ENCODE results near the gene RARS1.
A peak's percentile ranks its signal among the peaks of the same experiment; 100 is the strongest.

The RARS1 gene

DNA sequence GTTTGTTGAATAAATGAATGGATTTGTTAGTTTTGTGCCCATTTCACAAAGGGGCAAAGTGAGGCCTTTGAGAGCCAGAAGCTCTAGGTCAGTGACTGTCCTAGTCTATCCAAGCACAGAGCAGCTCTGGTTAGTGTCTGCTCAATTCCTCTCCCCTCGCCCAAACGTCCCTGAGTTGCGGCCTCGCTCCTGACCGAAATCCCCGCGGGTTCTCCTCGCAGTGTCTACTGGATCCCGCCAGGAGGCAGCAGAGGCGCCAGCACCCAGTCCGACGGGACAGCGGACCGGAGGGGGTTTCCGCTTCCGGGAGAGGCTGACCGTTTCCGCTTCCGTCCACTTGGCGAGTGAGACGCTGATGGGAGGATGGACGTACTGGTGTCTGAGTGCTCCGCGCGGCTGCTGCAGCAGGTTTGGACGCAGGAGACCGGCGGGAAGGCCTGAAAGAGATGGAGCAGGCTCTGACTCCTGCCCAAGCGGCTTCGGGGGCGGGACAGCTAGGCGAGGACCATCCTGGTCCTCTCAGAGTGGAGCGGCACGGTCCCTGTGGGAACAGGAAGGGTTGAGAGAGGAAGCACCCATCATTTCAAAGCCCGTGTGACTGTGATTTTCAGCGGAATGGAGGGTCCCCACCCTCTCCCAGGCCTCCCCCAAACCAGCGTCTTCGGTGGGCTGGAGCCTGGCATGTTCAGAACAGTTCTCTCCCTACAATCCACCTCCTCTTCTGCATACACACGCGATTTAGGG lies at the start of gene RARS1:
Gene RARS1, plus strand, starts transcription at position 336 of the 744 bp plus-strand sequence. Its CDS starts 28 bp downstream, at position 364.
- DNase-seq (ENCODE audit: low read depth) = peak; percentile 76
- H3K4me3 ChIP-seq (ENCODE audit: low read depth, low read length) = peak within 1 kb of the TSS; percentile 92
- TF ChIP-seq, protein P1, sequence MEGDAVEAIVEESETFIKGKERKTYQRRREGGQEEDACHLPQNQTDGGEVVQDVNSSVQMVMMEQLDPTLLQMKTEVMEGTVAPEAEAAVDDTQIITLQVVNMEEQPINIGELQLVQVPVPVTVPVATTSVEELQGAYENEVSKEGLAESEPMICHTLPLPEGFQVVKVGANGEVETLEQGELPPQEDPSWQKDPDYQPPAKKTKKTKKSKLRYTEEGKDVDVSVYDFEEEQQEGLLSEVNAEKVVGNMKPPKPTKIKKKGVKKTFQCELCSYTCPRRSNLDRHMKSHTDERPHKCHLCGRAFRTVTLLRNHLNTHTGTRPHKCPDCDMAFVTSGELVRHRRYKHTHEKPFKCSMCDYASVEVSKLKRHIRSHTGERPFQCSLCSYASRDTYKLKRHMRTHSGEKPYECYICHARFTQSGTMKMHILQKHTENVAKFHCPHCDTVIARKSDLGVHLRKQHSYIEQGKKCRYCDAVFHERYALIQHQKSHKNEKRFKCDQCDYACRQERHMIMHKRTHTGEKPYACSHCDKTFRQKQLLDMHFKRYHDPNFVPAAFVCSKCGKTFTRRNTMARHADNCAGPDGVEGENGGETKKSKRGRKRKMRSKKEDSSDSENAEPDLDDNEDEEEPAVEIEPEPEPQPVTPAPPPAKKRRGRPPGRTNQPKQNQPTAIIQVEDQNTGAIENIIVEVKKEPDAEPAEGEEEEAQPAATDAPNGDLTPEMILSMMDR (IDR thresholded peaks at IDR 0.05; ENCODE audit: low read depth, low read length, missing control alignments) = peak; percentile 97

- no peak overlapping the region for H3K4me3 ChIP-seq (ENCODE audit: low read depth, low read length)
- TF ChIP-seq, protein P1 (IDR thresholded peaks at IDR 0.05; ENCODE audit: low read depth, low read length, missing control alignments) = no peak
- no peak for DNase-seq (ENCODE audit: low read depth)
Measured at GRCh38 chr5:168438349-168438748, 47.9 kb upstream of the RARS1 start.

GRCh38 chr5:168443533-168443932 lies 42.7 kb upstream of the RARS1 start:
- no peak overlapping the region for H3K4me3 ChIP-seq (ENCODE audit: low read depth, low read length)
- TF ChIP-seq, protein P1 (IDR thresholded peaks at IDR 0.05; ENCODE audit: low read depth, low read length, missing control alignments) = no peak

GRCh38 chr5:168443950-168444700 lies 42.1 kb upstream of the RARS1 start:
- TF ChIP-seq, protein P1 (IDR thresholded peaks at IDR 0.05; ENCODE audit: low read depth, low read length, missing control alignments) = no peak
- H3K4me3 ChIP-seq (ENCODE audit: low read depth, low read length) = no peak overlapping the region
- no peak for DNase-seq (ENCODE audit: low read depth)

More at GRCh38 chr5:168443533-168443932, 42.7 kb upstream of the RARS1 start:
- no peak for DNase-seq (ENCODE audit: low read depth)

DNA sequence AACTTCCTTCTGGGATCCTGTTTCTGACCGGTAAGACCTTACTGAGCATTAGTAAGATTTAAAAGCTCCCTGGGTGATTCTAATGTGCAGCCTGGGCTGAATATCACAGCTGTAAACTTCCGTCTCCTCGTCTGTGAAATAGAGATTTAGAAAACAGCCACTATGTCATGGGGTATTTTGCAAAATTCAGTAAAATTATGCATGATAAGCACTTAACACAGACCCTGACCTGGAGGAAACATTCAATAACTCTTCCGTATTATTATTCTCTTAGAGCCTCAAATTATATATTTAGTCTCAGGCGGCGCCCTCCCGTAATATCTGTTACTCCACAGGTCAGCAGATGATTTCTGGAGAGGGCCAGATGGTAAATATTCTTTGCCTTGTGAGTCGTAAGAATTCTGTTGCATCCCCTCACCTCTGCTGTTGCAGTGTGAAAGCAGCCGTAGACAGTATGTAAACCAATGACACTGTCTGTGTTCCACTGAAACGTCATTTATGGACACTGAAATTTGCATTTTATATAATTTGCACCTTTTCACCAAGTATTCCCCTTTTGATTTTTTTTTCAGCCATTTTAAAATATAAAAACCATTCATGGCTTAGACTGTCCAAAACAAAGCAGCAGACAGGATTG lies 39.2 kb upstream of the RARS1 start:
- no peak for DNase-seq (ENCODE audit: low read depth)
- no peak overlapping the region for H3K4me3 ChIP-seq (ENCODE audit: low read depth, low read length)
- TF ChIP-seq, protein P1 (IDR thresholded peaks at IDR 0.05; ENCODE audit: low read depth, low read length, missing control alignments) = no peak

DNA sequence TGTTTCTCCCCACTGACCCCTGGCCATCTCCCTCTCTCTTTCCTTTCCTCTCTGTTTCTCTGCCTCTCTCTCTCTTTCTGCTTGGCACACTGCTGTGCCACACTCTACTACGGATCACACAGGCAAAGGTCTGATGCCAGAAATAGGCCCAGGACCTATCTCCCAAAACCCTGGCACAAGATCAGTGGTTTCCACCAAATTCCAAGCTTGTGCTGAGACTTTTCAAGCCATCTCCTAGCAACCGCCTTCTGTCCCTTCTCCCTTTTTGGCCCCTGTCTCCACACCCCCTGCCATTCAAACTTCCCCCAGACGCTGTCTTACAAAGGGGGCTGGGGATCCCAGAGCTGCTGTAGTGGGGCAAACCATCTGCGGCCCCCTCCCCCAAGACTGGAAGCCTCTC lies 38.5 kb upstream of the RARS1 start:
- DNase-seq (ENCODE audit: low read depth) = no peak
- TF ChIP-seq, protein P1 (IDR thresholded peaks at IDR 0.05; ENCODE audit: low read depth, low read length, missing control alignments) = no peak

More for the DNA sequence above, 38.5 kb upstream of the RARS1 start:
- no peak overlapping the region for H3K4me3 ChIP-seq (ENCODE audit: low read depth, low read length)
